Measurements from ENCODE around the gene RCE1.
"Not testable (repeated sequence)": the region's sequence is repeated elsewhere in the genome, so short reads cannot be mapped to it uniquely, and the experiment has no call there.

RCE1 gene, protein sequence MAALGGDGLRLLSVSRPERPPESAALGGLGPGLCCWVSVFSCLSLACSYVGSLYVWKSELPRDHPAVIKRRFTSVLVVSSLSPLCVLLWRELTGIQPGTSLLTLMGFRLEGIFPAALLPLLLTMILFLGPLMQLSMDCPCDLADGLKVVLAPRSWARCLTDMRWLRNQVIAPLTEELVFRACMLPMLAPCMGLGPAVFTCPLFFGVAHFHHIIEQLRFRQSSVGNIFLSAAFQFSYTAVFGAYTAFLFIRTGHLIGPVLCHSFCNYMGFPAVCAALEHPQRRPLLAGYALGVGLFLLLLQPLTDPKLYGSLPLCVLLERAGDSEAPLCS

DNA sequence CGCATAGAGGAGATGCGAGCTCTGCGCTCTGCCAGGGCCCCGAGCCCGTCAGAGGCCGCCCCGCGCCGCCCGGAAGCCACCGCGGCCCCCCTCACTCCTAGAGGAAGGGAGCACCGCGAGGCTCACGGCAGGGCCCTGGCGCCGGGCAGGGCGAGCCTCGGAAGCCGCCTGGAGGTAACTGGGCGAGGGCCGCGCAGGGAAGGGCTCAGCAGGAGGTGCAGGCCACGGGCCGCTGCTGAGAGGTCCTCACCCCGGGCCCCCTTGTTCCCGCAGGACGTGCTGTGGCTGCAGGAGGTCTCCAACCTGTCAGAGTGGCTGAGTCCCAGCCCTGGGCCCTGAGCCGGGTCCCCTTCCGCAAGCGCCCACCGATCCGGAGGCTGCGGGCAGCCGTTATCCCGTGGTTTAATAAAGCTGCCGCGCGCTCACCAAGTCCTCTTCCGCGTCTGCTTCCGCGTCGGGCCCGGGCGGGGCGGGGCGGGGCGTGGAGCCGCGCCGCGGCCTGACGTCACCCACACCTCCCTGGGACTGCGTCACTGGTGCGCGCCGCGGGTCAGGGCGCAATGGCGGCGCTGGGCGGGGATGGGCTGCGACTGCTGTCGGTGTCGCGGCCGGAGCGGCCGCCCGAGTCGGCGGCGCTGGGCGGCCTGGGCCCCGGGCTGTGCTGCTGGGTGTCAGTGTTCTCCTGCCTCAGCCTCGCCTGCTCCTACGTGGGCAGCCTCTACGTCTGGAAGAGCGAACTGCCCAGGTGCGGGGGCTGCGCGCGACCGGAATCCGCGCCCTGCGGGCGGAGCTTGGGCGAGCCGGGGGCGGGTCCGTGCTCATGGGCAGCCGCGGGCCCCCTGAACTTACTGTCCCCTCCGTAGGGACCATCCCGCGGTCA is at the start of gene RCE1:
TSS of gene RCE1 (plus strand) at position 546 of the 880 bp plus-strand sequence. CDS start at position 561, 15 bp downstream.
- DNase-seq: peak; percentile 87

DNA sequence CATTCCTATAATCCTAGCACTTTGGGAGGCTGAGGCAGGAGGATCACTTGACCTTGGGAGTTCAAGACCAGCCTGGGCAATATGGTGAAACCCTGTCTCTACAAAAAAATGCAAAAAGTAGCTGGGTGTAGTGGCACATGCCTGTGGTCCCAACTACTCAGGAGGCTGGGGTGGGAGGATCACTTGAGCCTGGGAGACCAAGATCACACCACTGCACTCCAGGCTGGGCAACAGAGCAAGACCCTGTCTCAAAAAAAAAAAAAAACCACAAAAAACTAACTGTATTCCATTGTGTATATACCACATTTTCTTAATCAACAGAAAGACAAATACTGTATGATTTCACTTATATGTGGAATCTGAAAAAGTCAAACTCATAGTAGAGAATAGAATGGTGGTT is 43.4 kb upstream of the RCE1 start:
- not testable (repeated sequence) for DNase-seq

DNA sequence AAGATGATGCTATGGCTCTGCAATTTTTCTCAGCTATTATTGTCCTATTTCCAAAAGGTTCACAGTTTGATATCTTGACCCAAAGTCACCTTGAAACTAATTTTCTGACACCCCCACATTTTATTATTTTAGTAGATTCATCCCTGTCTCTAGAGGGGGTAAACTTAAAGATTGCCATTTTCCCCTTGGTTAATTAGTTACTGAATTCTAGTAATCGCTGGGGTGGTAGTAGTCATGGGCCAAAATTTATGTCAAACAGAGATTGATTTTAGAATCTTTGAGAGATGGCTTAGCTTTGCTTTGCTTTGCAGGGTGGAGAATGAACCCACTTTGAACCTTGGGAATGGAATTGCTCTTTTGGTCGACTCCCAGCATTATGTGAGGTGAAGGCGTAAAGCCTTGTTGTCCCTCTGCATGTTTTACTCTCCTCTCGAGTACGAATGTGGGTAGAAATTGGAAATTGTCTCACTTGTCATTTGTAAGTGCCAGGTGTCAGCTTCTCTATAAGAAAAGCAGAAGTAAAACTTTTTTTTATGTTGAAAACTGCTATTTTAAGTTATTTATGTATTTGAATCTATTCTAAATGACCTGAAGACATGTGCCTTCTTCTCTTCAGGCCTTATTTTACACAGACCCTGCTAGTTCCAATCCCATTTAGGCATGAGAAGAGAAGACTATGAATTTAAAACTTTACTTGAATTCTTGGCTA is 42.4 kb upstream of the RCE1 start:
- DNase-seq: no peak

DNA sequence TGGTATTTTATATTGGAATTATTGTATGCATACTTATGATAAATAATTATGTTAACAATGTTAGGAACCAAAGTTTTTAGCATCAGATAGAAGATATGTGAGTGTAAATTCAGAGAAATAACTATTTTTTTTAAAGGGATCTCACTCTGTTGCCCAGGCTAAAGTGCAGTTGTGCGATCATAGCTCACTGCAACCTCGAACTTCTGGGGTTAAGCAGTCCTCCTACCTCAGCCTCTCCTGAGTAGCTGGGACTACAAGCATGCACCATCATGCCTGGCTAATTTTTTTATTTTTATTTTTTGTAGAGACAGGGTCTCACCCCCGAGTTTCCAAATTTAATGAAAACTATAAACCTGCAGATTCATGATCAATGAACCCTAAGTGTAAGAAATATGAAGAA is 33.6 kb upstream of the RCE1 start:
- DNase-seq: no peak

DNA sequence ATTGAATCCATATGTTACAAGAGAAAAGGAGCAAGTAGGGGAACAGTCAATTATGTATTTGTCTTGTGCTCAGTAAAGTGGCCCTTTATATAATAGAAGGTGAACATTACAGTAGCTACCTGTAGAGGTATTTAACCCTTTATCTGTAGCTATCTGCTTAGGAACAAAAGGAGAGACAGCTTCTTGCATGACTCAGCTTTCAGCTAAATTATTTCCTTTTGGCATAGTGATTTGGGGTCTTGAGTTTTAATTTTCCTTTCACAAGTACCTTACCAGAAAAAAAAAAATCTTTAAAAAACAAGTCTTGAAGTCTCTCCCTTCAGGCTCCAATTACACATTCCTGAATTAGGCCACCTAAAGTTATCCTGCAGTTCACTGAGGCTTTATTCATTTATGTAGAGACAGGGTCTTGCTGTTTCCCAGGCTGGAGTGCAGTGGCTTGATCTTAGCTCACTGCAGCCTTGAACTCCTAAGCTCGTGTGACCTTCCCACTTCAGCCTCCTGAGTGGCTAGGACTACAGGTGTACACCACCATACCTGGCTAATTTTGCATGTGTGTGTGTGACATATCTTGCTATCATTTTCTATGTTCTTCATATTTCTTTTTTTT is 32.6 kb upstream of the RCE1 start:
- DNase-seq: no peak

DNA sequence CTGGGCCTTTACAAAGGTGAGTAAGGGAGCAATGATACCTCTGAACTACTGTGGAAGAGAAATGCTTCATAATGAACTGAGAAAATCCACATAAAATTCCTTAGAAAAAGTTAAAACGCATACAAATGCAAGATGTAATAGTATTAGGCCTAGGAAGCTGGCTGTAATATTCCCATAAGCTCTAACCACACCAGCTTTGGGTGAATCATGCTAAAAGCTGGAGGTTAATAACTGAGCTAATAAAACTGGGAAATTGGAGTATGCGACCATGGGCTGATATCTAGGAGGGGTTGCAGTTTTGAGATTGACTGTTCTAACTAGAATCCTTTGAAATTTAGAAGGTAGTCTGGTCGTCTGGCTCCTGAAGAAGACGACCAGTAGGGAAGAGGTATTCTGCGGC is 28.6 kb upstream of the RCE1 start:
- DNase-seq: no peak

DNA sequence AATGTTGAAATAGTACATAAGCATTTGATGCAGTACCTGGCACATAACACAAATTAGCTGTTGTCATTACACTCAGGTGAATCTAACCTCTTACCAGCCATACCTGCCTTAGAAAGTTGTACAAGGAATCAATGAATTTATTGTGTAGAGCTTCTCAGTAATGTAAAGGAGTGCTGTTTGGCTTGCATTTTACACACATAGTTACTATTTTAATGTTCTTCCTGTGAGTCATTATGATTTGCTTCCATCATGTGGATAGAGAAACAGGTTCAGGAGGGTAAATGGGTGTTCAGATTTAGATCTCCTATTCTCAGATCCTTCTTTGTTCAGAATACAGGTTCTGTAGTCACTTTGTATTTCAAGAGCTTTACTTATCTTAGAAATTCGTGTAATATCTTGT is 27.6 kb upstream of the RCE1 start:
- DNase-seq: no peak

DNA sequence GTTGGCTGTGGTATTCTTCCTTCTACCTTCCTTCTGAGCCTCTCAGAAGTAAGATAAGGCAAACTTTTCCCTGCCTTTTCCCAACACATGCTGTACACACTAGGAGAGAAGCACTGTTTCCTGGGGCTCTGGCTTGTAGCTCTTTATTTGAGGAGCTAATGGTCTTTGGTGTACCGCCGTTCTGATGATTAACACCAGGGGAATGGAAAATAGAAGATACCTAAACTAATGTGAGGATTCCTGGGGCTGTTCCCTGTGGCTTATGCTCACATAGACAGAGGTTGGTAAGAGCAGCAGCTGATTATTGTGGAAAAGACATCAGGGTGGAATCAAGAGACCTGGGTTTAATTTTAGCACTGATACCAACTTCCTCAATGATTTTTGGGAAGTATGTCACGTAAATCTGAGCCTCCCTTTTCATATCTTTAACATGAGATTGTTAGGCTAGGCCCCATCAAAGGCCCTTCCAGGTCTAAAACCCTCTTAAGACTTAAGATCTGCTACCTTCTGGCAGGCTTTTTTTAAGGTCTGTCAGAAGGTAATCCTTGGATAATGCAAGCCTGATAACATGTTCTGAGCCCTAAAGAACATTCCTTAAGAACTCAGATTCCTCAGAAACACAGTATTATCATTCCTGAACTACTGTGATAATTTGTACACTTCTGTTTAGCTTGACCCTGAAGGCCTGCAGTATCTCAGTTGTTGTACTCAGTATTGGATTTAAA is 24.8 kb upstream of the RCE1 start:
- no peak for DNase-seq

DNA sequence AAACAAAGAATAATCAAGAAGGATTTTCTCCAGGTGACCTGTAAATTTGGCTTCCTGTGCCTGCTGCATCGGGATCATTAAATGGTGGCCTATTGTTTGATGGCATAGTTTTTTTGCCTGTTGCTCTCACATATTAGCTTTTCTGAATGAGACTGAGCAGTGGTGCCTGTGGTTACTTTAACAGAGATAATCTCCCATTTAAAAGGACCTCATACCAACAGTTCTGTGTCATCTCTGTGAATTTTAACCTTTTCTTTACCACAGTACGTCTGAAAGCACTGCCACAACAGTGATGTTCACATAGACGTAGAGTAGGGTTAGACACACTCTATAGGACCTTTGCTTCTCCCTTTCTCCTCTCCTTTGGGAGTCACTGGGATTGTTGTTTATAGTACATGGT is 22.9 kb upstream of the RCE1 start:
- DNase-seq: no peak

DNA sequence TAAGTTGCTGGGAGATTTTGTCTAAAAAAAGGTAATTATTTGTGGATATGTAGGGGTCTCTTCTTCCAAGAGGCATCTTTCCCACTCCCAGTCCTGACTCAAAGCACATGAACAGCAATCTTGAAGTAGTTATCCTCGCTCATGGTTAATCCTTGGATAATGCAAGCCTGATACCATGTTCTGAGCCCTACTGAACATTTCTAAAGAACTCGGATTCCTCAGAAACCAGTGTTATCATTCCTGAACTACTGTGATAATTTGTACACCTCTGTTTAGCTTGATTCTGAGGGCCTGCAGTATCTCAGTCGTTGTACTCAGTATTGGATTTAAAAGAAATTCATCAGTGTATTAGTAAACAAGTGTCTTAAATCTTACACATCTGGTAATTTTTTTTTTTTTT is 22.3 kb upstream of the RCE1 start:
- no peak for DNase-seq

DNA sequence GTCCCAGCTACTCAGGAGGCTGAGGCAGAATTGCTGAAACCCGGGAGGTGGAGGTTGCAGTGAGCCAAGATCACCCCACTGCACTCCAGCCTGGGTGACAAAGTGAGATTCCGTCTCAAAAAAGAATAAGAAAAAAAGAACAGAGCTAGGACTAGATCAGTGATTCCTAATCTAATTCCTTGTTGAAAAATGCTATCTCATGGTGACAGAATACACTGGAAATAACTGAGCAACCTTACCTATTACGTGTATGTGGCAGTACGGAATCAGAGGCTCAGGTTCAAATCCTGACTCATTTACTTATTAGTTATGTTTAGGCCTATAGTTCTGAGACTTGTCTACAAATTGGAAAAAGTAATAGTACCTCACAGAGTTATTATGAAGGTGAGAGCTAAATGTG is 19.5 kb upstream of the RCE1 start:
- DNase-seq: no peak

DNA sequence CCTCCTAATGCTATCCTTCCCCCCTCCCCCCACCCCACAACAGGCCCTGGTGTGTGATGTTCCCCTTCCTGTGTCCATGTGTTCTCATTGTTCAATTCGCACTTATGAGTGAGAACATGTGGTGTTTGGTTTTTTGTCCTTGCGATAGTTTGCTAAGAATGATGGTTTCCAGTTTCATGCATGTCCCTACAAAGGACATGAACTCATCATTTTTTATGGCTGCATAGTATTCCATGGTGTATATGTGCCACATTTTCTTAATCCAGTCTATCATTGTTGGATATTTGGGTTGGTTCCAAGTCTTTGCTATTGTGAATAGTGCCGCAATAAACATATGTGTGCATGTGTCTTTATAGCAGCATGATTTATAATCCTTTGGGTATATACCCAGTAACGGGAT is 18.7 kb upstream of the RCE1 start:
- not testable (repeated sequence) for DNase-seq

DNA sequence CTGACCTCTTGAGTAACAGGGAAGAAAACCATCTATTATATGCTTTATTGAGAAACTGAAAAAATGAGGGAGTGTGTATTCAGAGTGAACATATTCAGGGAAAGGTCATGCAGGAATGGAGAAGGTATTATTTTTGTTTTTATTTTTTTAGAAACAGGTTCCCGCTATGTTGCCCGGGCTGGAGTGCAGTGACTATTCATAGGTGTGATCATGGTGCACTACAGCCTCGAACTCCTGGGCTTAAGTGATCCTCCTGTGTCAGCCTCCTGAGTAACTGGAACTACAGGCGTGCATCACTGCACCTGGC is 8.7 kb upstream of the RCE1 start:
- no peak for DNase-seq

DNA sequence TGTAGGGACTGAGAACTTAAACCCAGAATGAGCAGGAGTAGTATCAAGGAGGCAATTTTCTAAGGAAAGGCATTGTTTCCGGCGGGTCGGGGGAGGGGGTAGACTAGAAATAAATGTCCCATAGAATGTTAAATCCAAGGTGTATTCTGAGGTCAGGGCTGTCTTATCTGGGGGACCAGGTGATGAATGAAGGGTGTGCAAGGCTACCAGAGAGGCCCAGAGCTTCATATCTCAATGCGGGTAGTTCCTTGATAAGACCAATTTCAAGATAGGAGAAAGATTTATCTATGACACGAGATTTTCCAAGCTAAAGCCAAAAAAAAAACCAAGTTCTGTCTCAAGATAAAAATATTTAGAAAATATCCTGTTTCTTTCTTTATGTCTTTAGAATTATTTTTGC is 8.3 kb upstream of the RCE1 start:
- DNase-seq: no peak

DNA sequence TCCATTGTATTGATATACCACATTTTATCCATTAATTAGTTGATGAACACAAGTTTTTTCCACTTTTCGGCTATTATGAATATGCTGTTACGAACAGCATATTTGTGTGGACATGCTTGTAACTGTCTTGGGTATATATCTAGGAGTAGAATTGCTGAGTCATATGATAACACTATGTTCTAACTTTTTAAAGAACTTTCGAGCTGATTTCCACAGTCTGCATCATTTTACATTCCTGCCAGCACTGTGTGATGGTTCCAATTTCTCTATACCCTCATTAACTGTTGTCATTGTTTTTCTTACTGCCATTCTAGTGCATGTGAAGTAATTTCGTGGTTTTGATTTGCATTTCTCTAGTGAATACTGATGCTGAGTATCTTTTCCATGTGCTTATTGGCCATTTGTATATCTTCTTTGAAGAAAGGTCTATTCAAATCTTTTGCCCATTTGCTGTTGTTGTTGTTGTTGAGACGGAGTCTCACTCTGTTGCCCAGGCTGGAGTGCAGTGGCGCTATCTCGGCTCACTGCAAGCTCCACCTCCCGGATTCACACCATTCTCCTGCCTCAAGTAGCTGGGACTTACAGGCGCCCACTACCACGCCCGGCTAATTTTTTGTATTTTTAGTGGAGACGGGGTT is 7.4 kb upstream of the RCE1 start:
- DNase-seq: no peak

DNA sequence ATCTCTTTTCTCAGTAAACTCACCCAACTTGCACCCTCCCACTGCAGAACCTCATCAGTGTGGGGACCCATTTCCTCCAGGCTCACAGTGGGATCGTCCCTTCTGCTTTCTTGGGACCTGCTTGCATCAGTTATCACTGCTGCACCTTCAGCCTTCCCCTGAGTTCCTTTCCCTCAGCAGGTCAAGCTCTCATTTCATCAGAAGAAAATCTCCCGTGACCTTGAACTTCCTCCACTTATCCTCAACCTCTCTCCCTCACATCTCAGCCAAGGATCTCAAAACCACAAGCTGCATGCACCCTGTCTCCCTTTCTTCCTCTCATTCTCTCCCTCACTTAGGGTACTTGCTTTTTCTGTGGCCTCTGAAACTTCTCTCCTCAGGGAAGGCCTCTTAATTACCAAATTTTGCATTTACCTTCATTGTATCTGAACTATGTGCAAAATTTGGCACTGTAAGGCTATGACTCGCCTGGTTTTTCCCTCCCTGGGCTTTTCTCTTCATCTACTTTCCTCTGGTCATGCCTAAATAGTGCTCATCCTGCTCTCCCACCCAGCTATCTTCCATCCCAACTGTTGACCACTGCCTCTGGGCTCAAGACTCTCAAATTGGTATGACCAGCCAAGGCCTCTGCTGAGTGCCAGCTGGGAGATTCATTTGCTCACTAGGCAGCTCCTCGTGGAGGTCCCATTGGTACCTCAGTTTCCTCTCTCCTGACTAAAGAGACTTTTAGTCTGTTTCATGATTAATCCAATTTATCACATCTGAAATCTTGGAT is 2.7 kb upstream of the RCE1 start:
- DNase-seq: no peak

DNA sequence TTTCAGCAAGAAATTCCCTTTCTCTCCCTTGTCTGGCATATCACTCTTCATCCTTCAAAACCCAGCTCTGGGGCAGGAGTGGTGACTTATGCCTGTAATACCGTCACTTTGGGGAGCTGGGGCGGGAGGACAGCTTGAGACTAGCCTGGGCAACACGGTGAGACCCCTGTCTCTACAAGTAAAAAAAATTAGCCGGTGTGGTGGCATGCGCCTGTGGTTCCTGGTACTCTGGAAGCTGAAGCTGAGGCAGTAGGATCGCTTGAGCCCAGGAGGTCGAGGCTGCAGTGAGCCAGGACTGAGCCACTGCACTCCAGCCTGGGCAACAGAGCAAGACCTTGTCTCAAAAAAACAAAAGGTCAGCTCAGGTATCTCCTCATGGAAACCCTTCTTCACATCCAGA is 1.4 kb upstream of the RCE1 start:
- DNase-seq: no peak

DNA sequence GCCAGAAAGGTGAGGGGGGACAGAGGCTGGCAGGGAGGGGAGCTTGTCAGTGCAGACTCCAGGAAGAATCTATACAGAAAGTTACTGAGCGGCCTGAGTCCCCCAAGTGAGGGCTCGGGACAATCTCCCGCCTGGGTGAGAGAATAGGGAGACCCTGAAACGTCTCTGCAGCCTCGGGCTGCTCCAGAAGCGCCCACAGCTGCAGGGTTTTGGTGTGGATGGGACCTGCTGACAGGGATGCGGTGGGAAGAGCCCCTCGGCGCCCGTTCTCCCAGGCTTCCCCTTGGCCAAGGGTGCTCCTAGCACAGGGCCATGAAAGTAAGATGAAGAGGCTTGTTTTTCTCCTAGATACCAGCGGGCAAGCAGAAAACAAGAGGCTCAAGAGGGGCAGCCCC is 743 bp upstream of the RCE1 start:
- no peak for DNase-seq

DNA sequence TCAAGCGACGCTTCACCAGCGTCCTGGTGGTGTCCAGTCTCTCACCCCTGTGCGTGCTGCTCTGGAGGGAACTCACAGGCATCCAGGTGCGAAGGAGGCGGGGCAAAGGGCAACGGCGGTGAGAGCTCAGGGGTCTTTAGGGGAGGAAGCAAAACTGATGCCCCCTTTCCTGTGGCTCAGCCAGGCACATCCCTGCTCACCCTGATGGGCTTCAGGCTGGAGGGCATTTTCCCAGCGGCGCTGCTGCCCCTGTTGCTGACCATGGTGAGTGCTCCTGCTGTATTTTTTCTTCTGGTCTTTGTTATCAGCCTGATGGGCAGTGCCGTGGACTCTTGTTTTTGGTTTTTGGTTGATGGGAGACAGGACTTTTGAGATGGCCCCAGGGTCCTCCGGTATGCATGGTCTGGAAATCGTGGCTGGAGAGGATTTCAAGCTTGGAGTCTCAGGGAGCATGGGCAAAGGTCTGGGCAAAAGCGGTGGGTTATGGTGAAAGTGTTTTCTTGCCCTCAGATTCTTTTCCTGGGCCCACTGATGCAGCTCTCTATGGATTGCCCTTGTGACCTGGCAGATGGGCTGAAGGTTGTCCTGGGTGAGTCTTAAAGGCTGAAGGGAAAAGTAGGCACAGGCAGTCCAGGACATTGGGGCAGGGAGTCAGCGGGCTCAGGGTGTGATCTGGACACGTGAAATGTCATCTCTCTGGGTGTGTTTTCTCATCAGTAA is 695 bp downstream of the RCE1 start:
- DNase-seq: no peak

DNA sequence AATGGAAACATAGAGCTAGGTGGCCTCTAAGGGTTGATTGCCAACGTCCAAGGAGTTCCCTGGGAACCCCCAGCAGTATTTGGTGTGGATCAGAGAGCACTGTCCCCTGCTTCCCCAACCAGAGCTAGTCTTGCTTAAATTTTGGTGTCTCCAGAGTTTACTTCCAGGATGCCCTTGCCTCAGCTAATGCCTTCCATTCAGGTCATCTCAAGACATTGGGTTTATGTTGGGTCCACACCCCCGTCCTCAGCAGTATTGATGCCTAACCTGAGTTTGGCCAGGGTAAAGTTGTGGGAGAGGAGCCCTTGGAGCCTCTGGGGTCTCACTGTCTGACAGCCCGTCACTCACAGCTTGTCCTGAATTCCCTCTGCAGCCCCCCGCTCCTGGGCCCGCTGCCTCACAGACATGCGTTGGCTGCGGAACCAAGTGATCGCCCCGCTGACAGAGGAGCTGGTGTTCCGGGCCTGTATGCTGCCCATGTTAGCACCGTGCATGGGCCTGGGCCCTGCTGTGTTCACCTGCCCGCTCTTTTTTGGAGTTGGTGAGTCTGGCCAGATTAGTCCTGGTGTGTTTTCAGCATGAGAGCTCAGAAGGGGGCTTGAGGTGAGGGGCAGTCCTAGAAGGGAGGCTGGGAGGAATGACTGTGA is 1.4 kb downstream of the RCE1 start:
- DNase-seq: no peak

All from stimulated activated CD4-positive, alpha-beta T cell treated with anti-CD3 and anti-CD28 coated beads, Interleukin-1b, Interleukin-23, amount 100 ng/mL, for 48 hours (primary cell).